HepG2 (cell line): Measurements from ENCODE around the gene HTR3C. TPM values are rescaled to one million over a fixed set of nuclear protein-coding genes. Genes with fewer than 3 reads are reported as not detected.

Source experiments
- EP300 ChIP-seq, 3 experiments: sonication (generic) in 1 of 3; formaldehyde crosslinking in 1 of 3; IDR thresholded peaks; 2 replicates each; pipeline versions ENCODE4 v1.5.1 to v1.6.1; 2011 to 2020; ENCODE audit warnings: low read depth in 2 of 3, low read length in 2 of 3, borderline replicate concordance in 1 of 3, improper control_type of control experiment in 1 of 3, mild to moderate bottlenecking in 1 of 3, missing genetic modification reagents in 1 of 3, moderate library complexity in 1 of 3
- GFI1 ChIP-seq: sonication (generic); formaldehyde crosslinking; IDR thresholded peaks from 2 replicates; pipeline ENCODE4 v1.5.0; 2020; ENCODE audit warnings: missing genetic modification reagents, mild to moderate bottlenecking, borderline replicate concordance
- MAFF ChIP-seq: IDR thresholded peaks from 2 replicates; pipeline ENCODE4 v1.6.1; 2011; ENCODE audit warnings: low read depth, low read length, improper control_type of control experiment
- MAFK ChIP-seq, 2 experiments: IDR thresholded peaks in 1 of 2; conservative IDR thresholded peaks in 1 of 2; 2 replicates each; pipeline ENCODE4 v1.6.1; 2011; ENCODE audit warnings: improper control_type of control experiment in 2 of 2, low read length in 2 of 2
- MBD4 ChIP-seq: IDR thresholded peaks from 2 replicates; pipeline ENCODE4 v1.6.1; 2012; ENCODE audit warnings: low read length, inconsistent platforms, borderline replicate concordance
- NR2F2 ChIP-seq: IDR thresholded peaks from 2 replicates; pipeline ENCODE4 v1.6.1; 2012; ENCODE audit warnings: low read depth, inconsistent platforms, borderline replicate concordance
- PRDM4 ChIP-seq: sonication (generic); formaldehyde crosslinking; IDR thresholded peaks from 2 replicates; pipeline ENCODE4 v1.9.0; 2021; ENCODE audit warnings: missing genetic modification reagents, borderline replicate concordance
- RARG ChIP-seq: sonication (generic); formaldehyde crosslinking; IDR thresholded peaks from 2 replicates; pipeline ENCODE4 v1.4.0; 2020; ENCODE audit warnings: low read depth, mild to moderate bottlenecking, missing genetic modification reagents
- SAP130 ChIP-seq: IDR thresholded peaks from 2 replicates; pipeline ENCODE4 v1.6.1; 2016; ENCODE audit warnings: low read depth
- SOX13 ChIP-seq, 3 experiments: fragments of 450-650 bp in 1 of 3; sonication (generic) in 1 of 3; formaldehyde crosslinking in 1 of 3; IDR thresholded peaks in 2 of 3; conservative IDR thresholded peaks in 1 of 3; 2 replicates each; pipeline versions ENCODE4 v1.5.0 to v1.6.1; 2016 to 2020; ENCODE audit warnings: antibody characterized with exemption in 1 of 3, mild to moderate bottlenecking in 1 of 3, missing compliant biosample characterization in 1 of 3, missing genetic modification reagents in 1 of 3, moderate library complexity in 1 of 3
- SUZ12 ChIP-seq: fragments of 150-350 bp; IDR thresholded peaks from 2 replicates; pipeline ENCODE4 v1.6.1; 2014; ENCODE audit warnings: low read depth, low read length
- TAF1 ChIP-seq: sonication (generic); formaldehyde crosslinking; IDR thresholded peaks from 2 replicates; pipeline ENCODE4 v1.4.0; 2020; ENCODE audit warnings: missing genetic modification reagents
- TP53 ChIP-seq: sonication (generic); formaldehyde crosslinking; conservative IDR thresholded peaks from 2 replicates; pipeline ENCODE4 v1.4.0; 2020; ENCODE audit warnings: missing genetic modification reagents
- U2AF1 ChIP-seq: fragments of 200-400 bp; formaldehyde crosslinking; optimal IDR thresholded peaks from 2 replicates; pipeline ENCODE3; 2017; ENCODE audit warnings: mild to moderate bottlenecking, low read depth, low read length
- ZNF431 ChIP-seq: sonication (generic); formaldehyde crosslinking; IDR thresholded peaks from 2 replicates; pipeline ENCODE4 v1.9.0; 2022; ENCODE audit warnings: missing genetic modification reagents, low read depth, mild to moderate bottlenecking, borderline replicate concordance
- ZNF44 ChIP-seq: sonication (generic); formaldehyde crosslinking; IDR thresholded peaks from 2 replicates; pipeline ENCODE4 v1.5.1; 2020; ENCODE audit warnings: mild to moderate bottlenecking, missing genetic modification reagents
- ZNF720 ChIP-seq: sonication (generic); formaldehyde crosslinking; IDR thresholded peaks from 2 replicates; pipeline ENCODE4 v1.4.0; 2020; ENCODE audit warnings: missing genetic modification reagents
- ZNF792 ChIP-seq: IDR thresholded peaks from 2 replicates; pipeline ENCODE4 v1.6.1; 2016
- ZSCAN22 ChIP-seq: sonication (generic); formaldehyde crosslinking; IDR thresholded peaks from 2 replicates; pipeline ENCODE4 v1.4.0; 2020; ENCODE audit warnings: mild to moderate bottlenecking, missing genetic modification reagents
- polyA plus RNA-seq, 8 experiments: library from polyadenylated mRNA; depleted of rRNA in 3 of 8; stranded (reverse) in 7 of 8; unstranded in 1 of 8; fragments of >200 nt; fragmentation: Illumina TruSeq in 4 of 8; extraction: Trizol in 4 of 8; gene quantifications; 2 replicates each; pipeline versions ENCODE4 v1.2.1 to v1.2.3, GENCODE V29; 2011 to 2016; ENCODE audit warnings: low read depth in 4 of 8, missing spikeins in 1 of 8, mixed read lengths in 1 of 8; ENCODE audit not compliant: insufficient read depth in 1 of 8
- total RNA-seq, 5 experiments: library from RNA; depleted of rRNA; stranded (reverse); fragments of >200 nt; fragmentation: Illumina TruSeq; extraction: Trizol; gene quantifications; 2 replicates each; pipeline ENCODE4 v1.2.3, GENCODE V29; 2016; ENCODE audit warnings: low read depth in 1 of 5
- TF ChIP-seq, protein P1 (sequence below): sonication (generic); formaldehyde crosslinking; IDR thresholded peaks from 2 replicates; pipeline ENCODE4 v1.5.0; 2020; ENCODE audit warnings: mild to moderate bottlenecking, missing genetic modification reagents, borderline replicate concordance
- TF ChIP-seq, protein P2 (sequence below): IDR thresholded peaks from 2 replicates; pipeline ENCODE4 v1.6.1; 2016; ENCODE audit warnings: mild to moderate bottlenecking, missing biosample characterization, missing genetic modification reagents

HTR3C gene
- total and polyA plus RNA-seq, 2 of the 13 experiments (the other 11 are each of a cell fraction or from before 2014, with no cell fraction given), result not detected

GRCh38 chr3:184017672-184018423 lies 35.0 kb upstream of the HTR3C start, which contains the start of gene ABCC5 (continued):
- TF ChIP-seq GFI1 (CRISPR knock-in tag) (0 out of 2 replicates have a peak, but pooled peaks have one; percentile 10), ZNF44 (no peak), RARG (peak; percentile 41; the same call in 1 of the 2 replicates), SOX13 (IDR thresholded peaks at IDR 0.05) (no peak), SOX13 (CRISPR knock-in tag; conservative IDR thresholded peaks at IDR 0.05 in 1 of 2, IDR thresholded peaks at IDR 0.05 in 1 of 2) (0 out of 4 replicates have a peak, but pooled peaks of 1 of the 2 experiments have one; percentile 13), ZNF792 (CRISPR knock-in tag) (0 out of 2 replicates have a peak, but pooled peaks have one; percentile 26), EP300 (IDR thresholded peaks at IDR 0.05; ENCODE audit: low read depth in 2 of 2, low read length in 2 of 2) (no peak), EP300 (CRISPR knock-in tag; IDR thresholded peaks at IDR 0.05; ENCODE audit: borderline replicate concordance) (0 out of 2 replicates have a peak, but pooled peaks have one; percentile 6), TP53 (CRISPR knock-in tag) (no peak), U2AF1 (no peak), MAFF (no peak), MAFK (conservative IDR thresholded peaks at IDR 0.05 in 1 of 2, IDR thresholded peaks at IDR 0.05 in 1 of 2; ENCODE audit: low read length in 2 of 2) (no peak), SUZ12 (peak; percentile 70), ZNF431 (CRISPR knock-in tag) (0 out of 2 replicates have a peak, but pooled peaks have one; percentile 21), ZNF720 (CRISPR knock-in tag) (no peak), SAP130 (CRISPR knock-in tag) (peak; percentile 81), TAF1 (peak; percentile 84; the same call in 1 of the 2 replicates), ZSCAN22 (CRISPR knock-in tag) (0 out of 2 replicates have a peak, but pooled peaks have one; percentile 14), NR2F2 (no peak; the same call in 1 of the 2 replicates), MBD4 (no peak), PRDM4 (CRISPR knock-in tag) (no peak; the same call in 1 of the 2 replicates)
- TF ChIP-seq, protein P1, sequence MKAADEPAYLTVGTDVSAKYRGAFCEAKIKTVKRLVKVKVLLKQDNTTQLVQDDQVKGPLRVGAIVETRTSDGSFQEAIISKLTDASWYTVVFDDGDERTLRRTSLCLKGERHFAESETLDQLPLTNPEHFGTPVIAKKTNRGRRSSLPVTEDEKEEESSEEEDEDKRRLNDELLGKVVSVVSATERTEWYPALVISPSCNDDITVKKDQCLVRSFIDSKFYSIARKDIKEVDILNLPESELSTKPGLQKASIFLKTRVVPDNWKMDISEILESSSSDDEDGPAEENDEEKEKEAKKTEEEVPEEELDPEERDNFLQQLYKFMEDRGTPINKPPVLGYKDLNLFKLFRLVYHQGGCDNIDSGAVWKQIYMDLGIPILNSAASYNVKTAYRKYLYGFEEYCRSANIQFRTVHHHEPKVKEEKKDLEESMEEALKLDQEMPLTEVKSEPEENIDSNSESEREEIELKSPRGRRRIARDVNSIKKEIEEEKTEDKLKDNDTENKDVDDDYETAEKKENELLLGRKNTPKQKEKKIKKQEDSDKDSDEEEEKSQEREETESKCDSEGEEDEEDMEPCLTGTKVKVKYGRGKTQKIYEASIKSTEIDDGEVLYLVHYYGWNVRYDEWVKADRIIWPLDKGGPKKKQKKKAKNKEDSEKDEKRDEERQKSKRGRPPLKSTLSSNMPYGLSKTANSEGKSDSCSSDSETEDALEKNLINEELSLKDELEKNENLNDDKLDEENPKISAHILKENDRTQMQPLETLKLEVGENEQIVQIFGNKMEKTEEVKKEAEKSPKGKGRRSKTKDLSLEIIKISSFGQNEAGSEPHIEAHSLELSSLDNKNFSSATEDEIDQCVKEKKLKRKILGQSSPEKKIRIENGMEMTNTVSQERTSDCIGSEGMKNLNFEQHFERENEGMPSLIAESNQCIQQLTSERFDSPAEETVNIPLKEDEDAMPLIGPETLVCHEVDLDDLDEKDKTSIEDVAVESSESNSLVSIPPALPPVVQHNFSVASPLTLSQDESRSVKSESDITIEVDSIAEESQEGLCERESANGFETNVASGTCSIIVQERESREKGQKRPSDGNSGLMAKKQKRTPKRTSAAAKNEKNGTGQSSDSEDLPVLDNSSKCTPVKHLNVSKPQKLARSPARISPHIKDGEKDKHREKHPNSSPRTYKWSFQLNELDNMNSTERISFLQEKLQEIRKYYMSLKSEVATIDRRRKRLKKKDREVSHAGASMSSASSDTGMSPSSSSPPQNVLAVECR (CRISPR knock-in tag), result peak; percentile 87; the same call in 1 of the 2 replicates
- TF ChIP-seq, protein P2, sequence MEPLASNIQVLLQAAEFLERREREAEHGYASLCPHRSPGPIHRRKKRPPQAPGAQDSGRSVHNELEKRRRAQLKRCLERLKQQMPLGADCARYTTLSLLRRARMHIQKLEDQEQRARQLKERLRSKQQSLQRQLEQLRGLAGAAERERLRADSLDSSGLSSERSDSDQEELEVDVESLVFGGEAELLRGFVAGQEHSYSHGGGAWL, result peak; percentile 86
